ENCODE measurements around the gene CSMD2. TPM values are rescaled to one million over a fixed set of nuclear protein-coding genes. Genes with fewer than 3 reads are reported as not detected.

Gene CSMD2
- total RNA-seq, 1 experiment from 2014 or later: 13.2 TPM

GRCh38 chr1:34140011-34140676, 24.9 kb downstream of the CSMD2 start:
- TF ChIP-seq TEAD4 (CRISPR knock-in tag; IDR thresholded peaks at IDR 0.05): no peak
- peak overlapping the region; percentile 64; the same call in 1 of the 2 replicates for H3K27ac Mint-ChIP-seq
- H3K4me1 Mint-ChIP-seq: peaks cover 25% of the 10 kb centered on the region
- CTCF ChIA-PET: interaction anchor here (1.1 to 1.8 kb wide), 2 partner anchors 26 to 126 kb away, joined by 3 to 6 read pairs; no protein-coding TSS in a partner anchor
- no peaks in the 10 kb centered on the region for H3K27me3 Mint-ChIP-seq (ENCODE audit: low read depth)
- H3K36me3 Mint-ChIP-seq: peaks cover 2% of the 10 kb centered on the region; the same call in 1 of the 2 replicates
- H3K9me3 Mint-ChIP-seq: no peaks in the 10 kb centered on the region
- peak; percentile 60; the same call in 1 of the 2 replicates for ATAC-seq
- POLR2A ChIA-PET: no interaction called here
- no peak for DNase-seq (ENCODE audit: low spot score)
- H3K4me3 Mint-ChIP-seq: no peak overlapping the region

- peaks cover 8% of the 10 kb centered on the region for H3K36me3 Mint-ChIP-seq
- POLR2A ChIA-PET: no interaction called here
- H3K4me1 Mint-ChIP-seq: peaks cover 22% of the 10 kb centered on the region
- DNase-seq (ENCODE audit: low spot score) (no peak), ATAC-seq (no peak)
- no peaks in the 10 kb centered on the region for H3K27me3 Mint-ChIP-seq (ENCODE audit: low read depth)
- H3K27ac Mint-ChIP-seq: no peak overlapping the region
- no peaks in the 10 kb centered on the region for H3K9me3 Mint-ChIP-seq
- no peak overlapping the region for H3K4me3 Mint-ChIP-seq
- CTCF ChIA-PET: interaction anchor here (1.4 kb wide), 1 partner anchor 26 kb away, joined by 4 read pairs; no protein-coding TSS in a partner anchor
- TF ChIP-seq ZNF416 (CRISPR knock-in tag; IDR thresholded peaks at IDR 0.05): no peak
- no peak for TF ChIP-seq USF1 (CRISPR knock-in tag; IDR thresholded peaks at IDR 0.05)
- TF ChIP-seq HMGA2 (CRISPR knock-in tag; IDR thresholded peaks at IDR 0.05): no peak
- TF ChIP-seq PREB (CRISPR knock-in tag; IDR thresholded peaks at IDR 0.05; ENCODE audit: borderline replicate concordance): no peak
- no peak for TF ChIP-seq HMGXB4 (CRISPR knock-in tag; IDR thresholded peaks at IDR 0.05)
- TF ChIP-seq NFATC4 (CRISPR knock-in tag; IDR thresholded peaks at IDR 0.05): no peak
- no peak for TF ChIP-seq FOXJ3 (CRISPR knock-in tag; IDR thresholded peaks at IDR 0.05; ENCODE audit: borderline replicate concordance)
- no peak for TF ChIP-seq OVOL2 (CRISPR knock-in tag; IDR thresholded peaks at IDR 0.05; ENCODE audit: borderline replicate concordance)
- TF ChIP-seq FOXP4 (CRISPR knock-in tag; IDR thresholded peaks at IDR 0.05): no peak
- TF ChIP-seq AFF4 (CRISPR knock-in tag; IDR thresholded peaks at IDR 0.05; ENCODE audit: borderline replicate concordance): no peak
- no peak for TF ChIP-seq GTF2I (CRISPR knock-in tag; conservative IDR thresholded peaks at IDR 0.05)
- no peak for TF ChIP-seq MYBL2 (CRISPR knock-in tag; IDR thresholded peaks at IDR 0.05)
- TF ChIP-seq SMAD3 (CRISPR knock-in tag; IDR thresholded peaks at IDR 0.05; ENCODE audit: borderline replicate concordance): no peak
- TF ChIP-seq PRDM15 (CRISPR knock-in tag; IDR thresholded peaks at IDR 0.05): no peak
- no peak for TF ChIP-seq TP53 (CRISPR knock-in tag; IDR thresholded peaks at IDR 0.05)
- TF ChIP-seq NR1H2 (CRISPR knock-in tag; IDR thresholded peaks at IDR 0.05): no peak
- TF ChIP-seq IRF2 (CRISPR knock-in tag; IDR thresholded peaks at IDR 0.05; ENCODE audit: borderline replicate concordance, low read depth): no peak
- TF ChIP-seq GRHL2 (CRISPR knock-in tag; IDR thresholded peaks at IDR 0.05; ENCODE audit: insufficient replicate concordance, severe bottlenecking): no peak
These were observed 27.6 kb downstream of the CSMD2 start for GRCh38 chr1:34137411-34137810.

All from WTC11 (cell line).